ENCODE data around the gene KIAA1755.

The KIAA1755 gene

GRCh38 chr20:38247166-38247509 is 13.4 kb downstream of the KIAA1755 start:
- no peak for TF ChIP-seq CTCF (IDR thresholded peaks at IDR 0.05; ENCODE audit: insufficient read depth, low read depth, low read length, missing control alignments)
- DNase-seq (ENCODE audit: low read depth): no peak
- H3K4me3 ChIP-seq (ENCODE audit: low read length): no peak overlapping the region

- DNase-seq (ENCODE audit: low read depth): no peak
- H3K4me3 ChIP-seq (ENCODE audit: low read length): no peak overlapping the region
- no peak for TF ChIP-seq CTCF (IDR thresholded peaks at IDR 0.05; ENCODE audit: insufficient read depth, low read depth, low read length, missing control alignments)
Measured at GRCh38 chr20:38246357-38247165, 14.0 kb downstream of the KIAA1755 start.

GRCh38 chr20:38245753-38246152 is 14.8 kb downstream of the KIAA1755 start:
- no peak overlapping the region for H3K4me3 ChIP-seq (ENCODE audit: low read length)
- TF ChIP-seq CTCF (IDR thresholded peaks at IDR 0.05; ENCODE audit: insufficient read depth, low read depth, low read length, missing control alignments): no peak
- no peak for DNase-seq (ENCODE audit: low read depth)

- no peak for TF ChIP-seq CTCF (IDR thresholded peaks at IDR 0.05; ENCODE audit: insufficient read depth, low read depth, low read length, missing control alignments)
- no peak overlapping the region for H3K4me3 ChIP-seq (ENCODE audit: low read length)
- no peak for DNase-seq (ENCODE audit: low read depth)
Measured at GRCh38 chr20:38243709-38244020, 16.9 kb downstream of the KIAA1755 start.

GRCh38 chr20:38242848-38243708 is 17.5 kb downstream of the KIAA1755 start:
- peak; percentile 28 for DNase-seq (ENCODE audit: low read depth)
- H3K4me3 ChIP-seq (ENCODE audit: low read length): no peak overlapping the region
- peak; percentile 61 for TF ChIP-seq CTCF (IDR thresholded peaks at IDR 0.05; ENCODE audit: insufficient read depth, low read depth, low read length, missing control alignments)

GRCh38 chr20:38241201-38241600 is 19.3 kb downstream of the KIAA1755 start:
- no peak for TF ChIP-seq CTCF (IDR thresholded peaks at IDR 0.05; ENCODE audit: insufficient read depth, low read depth, low read length, missing control alignments)
- no peak for DNase-seq (ENCODE audit: low read depth)
- H3K4me3 ChIP-seq (ENCODE audit: low read length): no peak overlapping the region

Data from epithelial cell of esophagus (primary cell).